Measurements from ENCODE around the gene EPB41L3. TPM values are rescaled to one million over a fixed set of nuclear protein-coding genes. Genes with fewer than 3 reads are reported as not detected.

The EPB41L3 gene
- total RNA-seq, result 100 to 1,000 TPM in 1 of 2 donors, 10 to 100 TPM in 1; 25.0 to 182 TPM

DNA sequence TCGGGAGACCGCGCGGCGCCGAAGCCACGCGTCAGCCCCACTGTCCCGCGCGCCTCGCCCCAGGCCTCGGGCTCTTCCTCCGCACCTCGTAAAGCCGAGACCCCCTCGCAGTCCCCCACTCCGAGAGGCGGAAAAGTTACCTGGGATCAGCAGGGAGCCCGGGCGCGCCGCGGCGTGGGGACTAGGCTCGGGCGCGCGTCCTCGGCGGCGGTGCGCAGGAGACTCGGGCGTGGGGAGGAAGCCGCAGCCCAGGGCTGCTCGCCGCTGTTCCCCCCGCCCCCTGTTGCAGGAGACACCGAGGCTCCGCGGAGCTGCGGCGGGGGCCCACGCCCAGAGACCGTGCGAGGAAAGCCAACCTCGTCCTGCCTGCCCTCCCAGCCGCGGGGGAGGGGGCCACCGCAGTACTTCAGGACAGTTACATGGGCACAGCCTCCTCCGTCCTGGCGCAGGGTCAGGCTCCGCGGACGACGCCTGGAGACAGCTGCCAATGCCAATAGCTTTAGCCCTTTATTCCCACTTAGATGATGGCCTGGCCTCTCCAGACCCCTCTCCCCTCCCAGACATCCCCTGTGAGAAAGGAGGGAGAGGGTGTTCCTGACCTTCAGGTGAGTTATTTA, at the start of gene EPB41L3:
EPB41L3 (minus strand) TSS at position 225 of the 617 bp plus-strand sequence. CDS start 54,814 bp downstream, outside the sequence.
- Histone ChIP-seq H3K27me3 (replicated peaks; ENCODE audit: insufficient read depth) (no peaks in the 10 kb centered on the region), H3K27ac (peak within 1 kb of the TSS; percentile 53 to 60), H3K36me3 (no peaks in the 10 kb centered on the region), H3K4me3 (peak within 1 kb of the TSS; percentile 54), H3K9me3 (no peaks in the 10 kb centered on the region), H3K4me1 (replicated peaks) (no peaks in the 10 kb centered on the region)
- intact Hi-C loops (cut with DNase I), result loop anchor here (5.0 kb wide), 1 partner anchor 87 kb away; no protein-coding TSS in a partner anchor
- 0% methylated on average over 14 of the region's 57 CpGs for WGBS
- TF ChIP-seq POLR2AphosphoS5 (IDR thresholded peaks at IDR 0.05), result no peak
- peak; percentile 22 for TF ChIP-seq POLR2A (IDR thresholded peaks at IDR 0.05)
- TF ChIP-seq, protein P1, sequence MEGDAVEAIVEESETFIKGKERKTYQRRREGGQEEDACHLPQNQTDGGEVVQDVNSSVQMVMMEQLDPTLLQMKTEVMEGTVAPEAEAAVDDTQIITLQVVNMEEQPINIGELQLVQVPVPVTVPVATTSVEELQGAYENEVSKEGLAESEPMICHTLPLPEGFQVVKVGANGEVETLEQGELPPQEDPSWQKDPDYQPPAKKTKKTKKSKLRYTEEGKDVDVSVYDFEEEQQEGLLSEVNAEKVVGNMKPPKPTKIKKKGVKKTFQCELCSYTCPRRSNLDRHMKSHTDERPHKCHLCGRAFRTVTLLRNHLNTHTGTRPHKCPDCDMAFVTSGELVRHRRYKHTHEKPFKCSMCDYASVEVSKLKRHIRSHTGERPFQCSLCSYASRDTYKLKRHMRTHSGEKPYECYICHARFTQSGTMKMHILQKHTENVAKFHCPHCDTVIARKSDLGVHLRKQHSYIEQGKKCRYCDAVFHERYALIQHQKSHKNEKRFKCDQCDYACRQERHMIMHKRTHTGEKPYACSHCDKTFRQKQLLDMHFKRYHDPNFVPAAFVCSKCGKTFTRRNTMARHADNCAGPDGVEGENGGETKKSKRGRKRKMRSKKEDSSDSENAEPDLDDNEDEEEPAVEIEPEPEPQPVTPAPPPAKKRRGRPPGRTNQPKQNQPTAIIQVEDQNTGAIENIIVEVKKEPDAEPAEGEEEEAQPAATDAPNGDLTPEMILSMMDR (IDR thresholded peaks at IDR 0.05), result no peak
- no peak for DNase-seq (ENCODE audit: low spot score)

DNA sequence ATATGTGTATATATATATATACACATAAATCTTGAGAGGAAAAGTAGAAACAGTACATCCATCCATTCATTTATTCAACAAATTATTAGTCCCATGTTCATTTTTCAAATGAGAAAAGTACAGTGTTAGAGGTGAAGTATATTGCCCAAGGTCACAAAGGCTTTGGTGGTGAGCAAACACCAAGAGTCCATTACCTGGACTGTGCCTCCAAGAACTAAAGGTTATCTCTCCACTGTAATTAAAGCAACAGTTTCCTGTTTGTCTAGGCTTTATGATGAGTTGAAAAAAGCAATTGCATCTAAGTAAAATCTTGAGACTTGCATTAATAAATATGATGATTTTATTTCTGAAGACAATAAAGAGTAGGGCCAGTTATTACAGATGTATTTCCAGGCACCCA, 44.7 kb upstream of the EPB41L3 start:
- H3K27me3 ChIP-seq (replicated peaks; ENCODE audit: insufficient read depth), result no peaks in the 10 kb centered on the region
- no peaks in the 10 kb centered on the region for H3K4me1 ChIP-seq (replicated peaks)
- H3K4me3 ChIP-seq, result no peak overlapping the region
- H3K9me3 ChIP-seq, result no peaks in the 10 kb centered on the region
- no peaks in the 10 kb centered on the region for H3K36me3 ChIP-seq
- TF ChIP-seq, protein P1 (IDR thresholded peaks at IDR 0.05), result no peak
- no peak for TF ChIP-seq POLR2A (IDR thresholded peaks at IDR 0.05)
- TF ChIP-seq POLR2AphosphoS5 (IDR thresholded peaks at IDR 0.05), result no peak
- intact Hi-C loops (cut with DNase I), result no loop called here
- DNase-seq (ENCODE audit: low spot score), result no peak
- no peak overlapping the region for H3K27ac ChIP-seq

DNA sequence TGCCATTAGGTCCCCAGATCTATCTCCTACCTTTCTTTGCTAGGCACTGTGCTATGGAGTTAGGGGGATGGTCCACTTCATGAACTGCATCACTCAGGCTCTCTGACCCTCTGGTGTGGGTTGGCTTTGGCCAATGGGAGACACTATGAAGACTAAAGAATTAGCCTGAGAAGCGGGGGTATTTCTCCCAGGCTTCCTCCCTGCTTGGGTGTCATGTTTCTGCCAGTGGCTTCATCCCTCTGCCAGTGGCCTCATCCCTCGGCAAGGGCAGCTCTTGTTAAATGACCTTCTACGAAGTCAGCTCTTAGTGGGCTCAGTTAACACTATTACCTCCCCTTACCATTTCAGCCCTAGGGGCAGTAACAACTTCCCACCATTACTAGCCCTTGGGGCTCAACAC, 41.9 kb upstream of the EPB41L3 start:
- 63% methylated on average over 3 of the region's 3 CpGs for whole genome bisulfite sequencing
- Histone ChIP-seq H3K36me3 (no peaks in the 10 kb centered on the region), H3K9me3 (no peaks in the 10 kb centered on the region), H3K4me3 (no peak overlapping the region), H3K4me1 (replicated peaks) (no peaks in the 10 kb centered on the region), H3K27me3 (replicated peaks; ENCODE audit: insufficient read depth) (no peaks in the 10 kb centered on the region), H3K27ac (no peak overlapping the region)
- intact Hi-C loops (cut with DNase I), result no loop called here
- DNase-seq (ENCODE audit: low spot score), result no peak
- TF ChIP-seq POLR2A (IDR thresholded peaks at IDR 0.05) (no peak), POLR2AphosphoS5 (IDR thresholded peaks at IDR 0.05) (no peak)
- TF ChIP-seq, protein P1 (IDR thresholded peaks at IDR 0.05), result no peak

DNA sequence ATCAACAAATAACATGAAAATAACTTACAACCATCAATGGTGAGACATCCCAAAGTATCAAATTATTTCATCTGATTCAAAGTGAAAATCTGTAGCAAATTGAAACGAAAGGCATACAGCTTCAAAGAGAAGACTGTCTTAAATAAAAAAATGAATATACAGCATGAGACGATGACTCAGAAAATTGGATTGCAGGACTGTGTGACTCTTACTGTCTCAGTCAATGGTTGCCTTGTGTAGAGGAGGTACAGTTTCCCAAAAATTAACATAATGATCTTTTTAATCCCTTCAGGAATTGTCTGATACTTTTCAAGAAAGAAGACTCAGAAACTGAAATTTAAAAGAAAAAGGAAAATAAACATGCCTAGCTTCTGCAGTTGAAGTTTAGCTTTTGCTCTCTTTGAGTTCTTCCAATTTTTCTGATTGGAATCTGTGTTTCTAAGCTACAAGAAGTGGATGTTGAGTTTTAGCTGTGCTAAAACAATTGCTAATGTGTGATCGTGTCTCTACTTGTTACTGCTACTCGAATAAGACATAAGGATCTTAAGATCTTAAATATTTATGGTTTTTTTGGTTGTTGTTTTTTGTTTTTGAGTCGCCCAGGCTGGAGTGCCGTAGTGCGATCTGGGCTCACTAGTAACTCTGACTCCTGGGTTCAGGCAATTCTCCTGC, 41.1 kb upstream of the EPB41L3 start:
- no peak overlapping the region for H3K27ac ChIP-seq
- H3K9me3 ChIP-seq, result no peaks in the 10 kb centered on the region
- intact Hi-C loops (cut with DNase I), result no loop called here

More for the DNA sequence above, 41.1 kb upstream of the EPB41L3 start:
- no peaks in the 10 kb centered on the region for H3K27me3 ChIP-seq (replicated peaks; ENCODE audit: insufficient read depth)
- no peak overlapping the region for H3K4me3 ChIP-seq
- TF ChIP-seq POLR2A (IDR thresholded peaks at IDR 0.05) (no peak), POLR2AphosphoS5 (IDR thresholded peaks at IDR 0.05) (no peak)
- TF ChIP-seq, protein P1 (IDR thresholded peaks at IDR 0.05), result no peak
- WGBS, result 45% methylated on average over 7 of the region's 7 CpGs
- H3K4me1 ChIP-seq (replicated peaks), result no peaks in the 10 kb centered on the region
- no peak for DNase-seq (ENCODE audit: low spot score)
- H3K36me3 ChIP-seq, result no peaks in the 10 kb centered on the region

All from prostate gland (tissue), 2 donors.